Mucosa of rectum (tissue), 2 donors: ENCODE results near the gene ADIRF.
"Not testable (repeated sequence)": the region's sequence is repeated elsewhere in the genome, so short reads cannot be mapped to it uniquely, and the experiment has no call there.

ENCODE experiments used
- H3K27ac ChIP-seq, 2 donors: one replicate each; pipeline ENCODE4 v1.7.0; 2013; ENCODE audit warnings: inconsistent platforms in 2 of 2, low read depth in 2 of 2, low read length in 2 of 2
- H3K27me3 ChIP-seq, 2 donors: one replicate each; pipeline ENCODE4 v1.7.0; 2013; ENCODE audit warnings: low read length in 2 of 2; ENCODE audit not compliant: control insufficient read depth in 2 of 2, insufficient read depth in 2 of 2
- H3K36me3 ChIP-seq, 2 donors: one replicate each; pipeline ENCODE4 v1.7.0; 2013; ENCODE audit warnings: low read length in 2 of 2; ENCODE audit not compliant: control insufficient read depth in 2 of 2, insufficient read depth in 2 of 2
- H3K4me1 ChIP-seq, 2 donors: one replicate each; pipeline ENCODE4 v1.7.0; 2013; ENCODE audit warnings: low read length in 2 of 2, mild to moderate bottlenecking in 1 of 2; ENCODE audit not compliant: control insufficient read depth in 2 of 2, insufficient read depth in 2 of 2
- H3K4me3 ChIP-seq, 2 donors: one replicate each; pipeline ENCODE4 v1.7.0; 2013; ENCODE audit warnings: low read length in 2 of 2
- H3K9ac ChIP-seq, 2 donors: one replicate each; pipeline ENCODE4 v1.7.0; 2013; ENCODE audit warnings: low read length in 2 of 2, low read depth in 1 of 2, mild to moderate bottlenecking in 1 of 2
- H3K9me3 ChIP-seq, 2 donors: one replicate each; pipeline ENCODE4 v1.7.0; 2013; ENCODE audit warnings: low read length in 2 of 2; ENCODE audit not compliant: control insufficient read depth in 2 of 2
- donor health status: healthy.
- donor health status: Normal muscosa, but diverticular disease.

ADIRF gene

GRCh38 chr10:87007674-87008073 lies 39.4 kb downstream of the ADIRF start:
- H3K4me3 ChIP-seq, H3K27ac ChIP-seq, H3K9ac ChIP-seq: not testable (repeated sequence)

GRCh38 chr10:87008303-87008702 lies 40.0 kb downstream of the ADIRF start:
- not testable (repeated sequence) for H3K27me3 ChIP-seq, H3K4me1 ChIP-seq, H3K9me3 ChIP-seq, H3K4me3 ChIP-seq, H3K36me3 ChIP-seq, H3K9ac ChIP-seq, H3K27ac ChIP-seq

More at GRCh38 chr10:87007674-87008073, 39.4 kb downstream of the ADIRF start:
- H3K4me1 ChIP-seq, H3K27me3 ChIP-seq, H3K36me3 ChIP-seq, H3K9me3 ChIP-seq: not testable (repeated sequence)

GRCh38 chr10:87009134-87009696 lies 40.9 kb downstream of the ADIRF start:
- H3K4me3 ChIP-seq, H3K36me3 ChIP-seq, H3K27me3 ChIP-seq, H3K9me3 ChIP-seq, H3K27ac ChIP-seq, H3K9ac ChIP-seq, H3K4me1 ChIP-seq: not testable (repeated sequence)

GRCh38 chr10:87013528-87013927 lies 45.2 kb downstream of the ADIRF start:
- H3K27me3 ChIP-seq, H3K4me3 ChIP-seq, H3K9ac ChIP-seq, H3K4me1 ChIP-seq, H3K36me3 ChIP-seq, H3K9me3 ChIP-seq, H3K27ac ChIP-seq: not testable (repeated sequence)

- H3K27me3 ChIP-seq, H3K27ac ChIP-seq, H3K9me3 ChIP-seq, H3K4me3 ChIP-seq, H3K9ac ChIP-seq, H3K4me1 ChIP-seq, H3K36me3 ChIP-seq: not testable (repeated sequence)
Observed at GRCh38 chr10:87014986-87015716, 46.9 kb downstream of the ADIRF start.

GRCh38 chr10:87018127-87018526 lies 49.8 kb downstream of the ADIRF start:
- not testable (repeated sequence) for H3K9ac ChIP-seq, H3K27me3 ChIP-seq, H3K4me1 ChIP-seq, H3K36me3 ChIP-seq, H3K4me3 ChIP-seq, H3K27ac ChIP-seq, H3K9me3 ChIP-seq

GRCh38 chr10:87019066-87019465 lies 50.8 kb downstream of the ADIRF start:
- not testable (repeated sequence) for H3K9me3 ChIP-seq, H3K27me3 ChIP-seq, H3K9ac ChIP-seq, H3K4me1 ChIP-seq, H3K27ac ChIP-seq, H3K4me3 ChIP-seq, H3K36me3 ChIP-seq

- not testable (repeated sequence) for H3K9me3 ChIP-seq, H3K36me3 ChIP-seq, H3K4me3 ChIP-seq, H3K27me3 ChIP-seq, H3K27ac ChIP-seq, H3K4me1 ChIP-seq, H3K9ac ChIP-seq
Observed at GRCh38 chr10:87019504-87019903, 51.2 kb downstream of the ADIRF start.

GRCh38 chr10:87020056-87020455 lies 51.8 kb downstream of the ADIRF start, which contains the start of gene FAM25A:
TSS of gene FAM25A (plus strand) at chr10:87020294. CDS start at chr10:87020325, 31 bp downstream.
- H3K4me1 ChIP-seq, H3K36me3 ChIP-seq, H3K27me3 ChIP-seq, H3K27ac ChIP-seq, H3K9me3 ChIP-seq, H3K4me3 ChIP-seq, H3K9ac ChIP-seq: not testable (repeated sequence)
